K562 (cell line): ENCODE measurements around the gene POLD4. TPM values are rescaled to one million over a fixed set of nuclear protein-coding genes. Genes with fewer than 3 reads are reported as not detected.

Experiments
- CHCHD3 ChIP-seq: fragments of 250-450 bp; sonication (Bioruptor Pico); IDR thresholded peaks from 2 replicates; pipeline ENCODE4 v2.1.2; 2022; ENCODE audit warnings: mild to moderate bottlenecking
- E2F4 ChIP-seq: sonication (generic); formaldehyde crosslinking; IDR thresholded peaks from 2 replicates; pipeline ENCODE4 v1.8.0; 2022; ENCODE audit warnings: mild to moderate bottlenecking, low read depth, missing genetic modification reagents
- FOSL1 ChIP-seq: fragments of 200-800 bp; sonication (Bioruptor generic); conservative IDR thresholded peaks from 2 replicates; pipeline ENCODE4 v1.6.1; 2016; ENCODE audit warnings: missing genetic modification characterization, missing compliant biosample characterization
- NR2C1 ChIP-seq, 2 experiments: fragments of 450-650 bp; IDR thresholded peaks; 2 replicates each; pipeline ENCODE4 v1.6.1; 2017; ENCODE audit warnings: mild to moderate bottlenecking in 2 of 2, antibody characterized with exemption in 1 of 2, inconsistent platforms in 1 of 2, missing compliant biosample characterization in 1 of 2, missing genetic modification characterization in 1 of 2
- RFX1 ChIP-seq: fragments of 450-650 bp; IDR thresholded peaks from 2 replicates; pipeline ENCODE4 v1.6.1; 2016; ENCODE audit warnings: mild to moderate bottlenecking, moderate library complexity
- TOE1 ChIP-seq, 2 experiments: fragments of 450-650 bp in 1 of 2; sonication (generic) in 1 of 2; formaldehyde crosslinking in 1 of 2; IDR thresholded peaks; 2 replicates each; pipeline versions ENCODE4 v1.7.1 to v1.8.0; 2016 to 2022; ENCODE audit warnings: borderline replicate concordance in 2 of 2, mild to moderate bottlenecking in 2 of 2, antibody characterized with exemption in 1 of 2, inconsistent platforms in 1 of 2, low read depth in 1 of 2, missing genetic modification reagents in 1 of 2, moderate library complexity in 1 of 2
- polyA plus RNA-seq, 8 experiments: library from polyadenylated mRNA; depleted of rRNA in 4 of 8; stranded (reverse) in 5 of 8; unstranded in 3 of 8; fragments of >200 nt; fragmentation: Nextera tagmentation in 2 of 8; fragmentation: Illumina TruSeq in 1 of 8; extraction: Ambion mirVana in 2 of 8; extraction: Trizol in 1 of 8; gene quantifications; 2 replicates each; pipeline versions ENCODE4 v1.2.1 to v1.2.3, GENCODE V29; 2011 to 2014; ENCODE audit warnings: inconsistent platforms in 1 of 8, missing spikeins in 1 of 8
- total RNA-seq, 7 experiments: library from RNA; depleted of rRNA in 6 of 7; stranded (reverse); fragments of >200 nt in 6 of 7; fragmentation: Illumina TruSeq in 2 of 7; extraction: Trizol in 2 of 7; gene quantifications; 2 replicates each; pipeline versions ENCODE4 v1.2.1 to v1.2.3, GENCODE V29; 2011 to 2021; ENCODE audit warnings: low replicate concordance in 1 of 7
- TF ChIP-seq, protein P1 (sequence below): fragments of 450-650 bp; IDR thresholded peaks from 2 replicates; pipeline ENCODE4 v1.6.1; 2016; ENCODE audit warnings: mild to moderate bottlenecking, moderate library complexity
- TF ChIP-seq, protein P2 (sequence below): fragments of 250-450 bp; sonication (Bioruptor Pico); IDR thresholded peaks from 2 replicates; pipeline ENCODE4 v1.8.0; 2022; ENCODE audit warnings: inconsistent platforms

The POLD4 gene
- total and polyA plus RNA-seq, 9 of the 15 experiments (the other 6 are each of a cell fraction or from before 2014, with no cell fraction given), result 5.8 to 64.5 (median 18.3) TPM

GRCh38 chr11:67379061-67380058 is 26.0 kb upstream of the POLD4 start (continued):
- TF ChIP-seq E2F4 (CRISPR knock-in tag), result no peak
- peak; percentile 37; the same call in 1 of the 2 replicates for TF ChIP-seq TOE1 (IDR thresholded peaks at IDR 0.05; ENCODE audit: borderline replicate concordance)
- TF ChIP-seq TOE1 (CRISPR knock-in tag; IDR thresholded peaks at IDR 0.05; ENCODE audit: borderline replicate concordance, low read depth), result no peak
- TF ChIP-seq, protein P1, sequence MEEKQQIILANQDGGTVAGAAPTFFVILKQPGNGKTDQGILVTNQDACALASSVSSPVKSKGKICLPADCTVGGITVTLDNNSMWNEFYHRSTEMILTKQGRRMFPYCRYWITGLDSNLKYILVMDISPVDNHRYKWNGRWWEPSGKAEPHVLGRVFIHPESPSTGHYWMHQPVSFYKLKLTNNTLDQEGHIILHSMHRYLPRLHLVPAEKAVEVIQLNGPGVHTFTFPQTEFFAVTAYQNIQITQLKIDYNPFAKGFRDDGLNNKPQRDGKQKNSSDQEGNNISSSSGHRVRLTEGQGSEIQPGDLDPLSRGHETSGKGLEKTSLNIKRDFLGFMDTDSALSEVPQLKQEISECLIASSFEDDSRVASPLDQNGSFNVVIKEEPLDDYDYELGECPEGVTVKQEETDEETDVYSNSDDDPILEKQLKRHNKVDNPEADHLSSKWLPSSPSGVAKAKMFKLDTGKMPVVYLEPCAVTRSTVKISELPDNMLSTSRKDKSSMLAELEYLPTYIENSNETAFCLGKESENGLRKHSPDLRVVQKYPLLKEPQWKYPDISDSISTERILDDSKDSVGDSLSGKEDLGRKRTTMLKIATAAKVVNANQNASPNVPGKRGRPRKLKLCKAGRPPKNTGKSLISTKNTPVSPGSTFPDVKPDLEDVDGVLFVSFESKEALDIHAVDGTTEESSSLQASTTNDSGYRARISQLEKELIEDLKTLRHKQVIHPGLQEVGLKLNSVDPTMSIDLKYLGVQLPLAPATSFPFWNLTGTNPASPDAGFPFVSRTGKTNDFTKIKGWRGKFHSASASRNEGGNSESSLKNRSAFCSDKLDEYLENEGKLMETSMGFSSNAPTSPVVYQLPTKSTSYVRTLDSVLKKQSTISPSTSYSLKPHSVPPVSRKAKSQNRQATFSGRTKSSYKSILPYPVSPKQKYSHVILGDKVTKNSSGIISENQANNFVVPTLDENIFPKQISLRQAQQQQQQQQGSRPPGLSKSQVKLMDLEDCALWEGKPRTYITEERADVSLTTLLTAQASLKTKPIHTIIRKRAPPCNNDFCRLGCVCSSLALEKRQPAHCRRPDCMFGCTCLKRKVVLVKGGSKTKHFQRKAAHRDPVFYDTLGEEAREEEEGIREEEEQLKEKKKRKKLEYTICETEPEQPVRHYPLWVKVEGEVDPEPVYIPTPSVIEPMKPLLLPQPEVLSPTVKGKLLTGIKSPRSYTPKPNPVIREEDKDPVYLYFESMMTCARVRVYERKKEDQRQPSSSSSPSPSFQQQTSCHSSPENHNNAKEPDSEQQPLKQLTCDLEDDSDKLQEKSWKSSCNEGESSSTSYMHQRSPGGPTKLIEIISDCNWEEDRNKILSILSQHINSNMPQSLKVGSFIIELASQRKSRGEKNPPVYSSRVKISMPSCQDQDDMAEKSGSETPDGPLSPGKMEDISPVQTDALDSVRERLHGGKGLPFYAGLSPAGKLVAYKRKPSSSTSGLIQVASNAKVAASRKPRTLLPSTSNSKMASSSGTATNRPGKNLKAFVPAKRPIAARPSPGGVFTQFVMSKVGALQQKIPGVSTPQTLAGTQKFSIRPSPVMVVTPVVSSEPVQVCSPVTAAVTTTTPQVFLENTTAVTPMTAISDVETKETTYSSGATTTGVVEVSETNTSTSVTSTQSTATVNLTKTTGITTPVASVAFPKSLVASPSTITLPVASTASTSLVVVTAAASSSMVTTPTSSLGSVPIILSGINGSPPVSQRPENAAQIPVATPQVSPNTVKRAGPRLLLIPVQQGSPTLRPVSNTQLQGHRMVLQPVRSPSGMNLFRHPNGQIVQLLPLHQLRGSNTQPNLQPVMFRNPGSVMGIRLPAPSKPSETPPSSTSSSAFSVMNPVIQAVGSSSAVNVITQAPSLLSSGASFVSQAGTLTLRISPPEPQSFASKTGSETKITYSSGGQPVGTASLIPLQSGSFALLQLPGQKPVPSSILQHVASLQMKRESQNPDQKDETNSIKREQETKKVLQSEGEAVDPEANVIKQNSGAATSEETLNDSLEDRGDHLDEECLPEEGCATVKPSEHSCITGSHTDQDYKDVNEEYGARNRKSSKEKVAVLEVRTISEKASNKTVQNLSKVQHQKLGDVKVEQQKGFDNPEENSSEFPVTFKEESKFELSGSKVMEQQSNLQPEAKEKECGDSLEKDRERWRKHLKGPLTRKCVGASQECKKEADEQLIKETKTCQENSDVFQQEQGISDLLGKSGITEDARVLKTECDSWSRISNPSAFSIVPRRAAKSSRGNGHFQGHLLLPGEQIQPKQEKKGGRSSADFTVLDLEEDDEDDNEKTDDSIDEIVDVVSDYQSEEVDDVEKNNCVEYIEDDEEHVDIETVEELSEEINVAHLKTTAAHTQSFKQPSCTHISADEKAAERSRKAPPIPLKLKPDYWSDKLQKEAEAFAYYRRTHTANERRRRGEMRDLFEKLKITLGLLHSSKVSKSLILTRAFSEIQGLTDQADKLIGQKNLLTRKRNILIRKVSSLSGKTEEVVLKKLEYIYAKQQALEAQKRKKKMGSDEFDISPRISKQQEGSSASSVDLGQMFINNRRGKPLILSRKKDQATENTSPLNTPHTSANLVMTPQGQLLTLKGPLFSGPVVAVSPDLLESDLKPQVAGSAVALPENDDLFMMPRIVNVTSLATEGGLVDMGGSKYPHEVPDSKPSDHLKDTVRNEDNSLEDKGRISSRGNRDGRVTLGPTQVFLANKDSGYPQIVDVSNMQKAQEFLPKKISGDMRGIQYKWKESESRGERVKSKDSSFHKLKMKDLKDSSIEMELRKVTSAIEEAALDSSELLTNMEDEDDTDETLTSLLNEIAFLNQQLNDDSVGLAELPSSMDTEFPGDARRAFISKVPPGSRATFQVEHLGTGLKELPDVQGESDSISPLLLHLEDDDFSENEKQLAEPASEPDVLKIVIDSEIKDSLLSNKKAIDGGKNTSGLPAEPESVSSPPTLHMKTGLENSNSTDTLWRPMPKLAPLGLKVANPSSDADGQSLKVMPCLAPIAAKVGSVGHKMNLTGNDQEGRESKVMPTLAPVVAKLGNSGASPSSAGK, result peak; percentile 54; the same call in 1 of the 2 replicates
- no peak for TF ChIP-seq NR2C1 (IDR thresholded peaks at IDR 0.05)
- 0 out of 2 replicates have a peak, but pooled peaks have one; percentile 10 for TF ChIP-seq NR2C1 (tag; IDR thresholded peaks at IDR 0.05)
- no peak for TF ChIP-seq RFX1
- no peak for TF ChIP-seq CHCHD3 (CRISPR knock-in tag)
- TF ChIP-seq FOSL1 (tag), result peak; percentile 92
- TF ChIP-seq, protein P2, sequence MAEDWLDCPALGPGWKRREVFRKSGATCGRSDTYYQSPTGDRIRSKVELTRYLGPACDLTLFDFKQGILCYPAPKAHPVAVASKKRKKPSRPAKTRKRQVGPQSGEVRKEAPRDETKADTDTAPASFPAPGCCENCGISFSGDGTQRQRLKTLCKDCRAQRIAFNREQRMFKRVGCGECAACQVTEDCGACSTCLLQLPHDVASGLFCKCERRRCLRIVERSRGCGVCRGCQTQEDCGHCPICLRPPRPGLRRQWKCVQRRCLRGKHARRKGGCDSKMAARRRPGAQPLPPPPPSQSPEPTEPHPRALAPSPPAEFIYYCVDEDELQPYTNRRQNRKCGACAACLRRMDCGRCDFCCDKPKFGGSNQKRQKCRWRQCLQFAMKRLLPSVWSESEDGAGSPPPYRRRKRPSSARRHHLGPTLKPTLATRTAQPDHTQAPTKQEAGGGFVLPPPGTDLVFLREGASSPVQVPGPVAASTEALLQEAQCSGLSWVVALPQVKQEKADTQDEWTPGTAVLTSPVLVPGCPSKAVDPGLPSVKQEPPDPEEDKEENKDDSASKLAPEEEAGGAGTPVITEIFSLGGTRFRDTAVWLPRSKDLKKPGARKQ (CRISPR knock-in tag), result no peak
